HG02571 (cell line): ENCODE data around the gene DNAH5.
"Not testable (repeated sequence)": the region's sequence is repeated elsewhere in the genome, so short reads cannot be mapped to it uniquely, and the experiment has no call there.

Experiments used
- ATAC-seq: cut with Tn5 transposase; IDR thresholded peaks from one replicate; pipeline ENCODE4 v1.9.1; 2021; ENCODE audit warnings: mild to moderate bottlenecking, moderate library complexity; ENCODE audit not compliant: unreplicated experiment

The DNAH5 gene

DNA sequence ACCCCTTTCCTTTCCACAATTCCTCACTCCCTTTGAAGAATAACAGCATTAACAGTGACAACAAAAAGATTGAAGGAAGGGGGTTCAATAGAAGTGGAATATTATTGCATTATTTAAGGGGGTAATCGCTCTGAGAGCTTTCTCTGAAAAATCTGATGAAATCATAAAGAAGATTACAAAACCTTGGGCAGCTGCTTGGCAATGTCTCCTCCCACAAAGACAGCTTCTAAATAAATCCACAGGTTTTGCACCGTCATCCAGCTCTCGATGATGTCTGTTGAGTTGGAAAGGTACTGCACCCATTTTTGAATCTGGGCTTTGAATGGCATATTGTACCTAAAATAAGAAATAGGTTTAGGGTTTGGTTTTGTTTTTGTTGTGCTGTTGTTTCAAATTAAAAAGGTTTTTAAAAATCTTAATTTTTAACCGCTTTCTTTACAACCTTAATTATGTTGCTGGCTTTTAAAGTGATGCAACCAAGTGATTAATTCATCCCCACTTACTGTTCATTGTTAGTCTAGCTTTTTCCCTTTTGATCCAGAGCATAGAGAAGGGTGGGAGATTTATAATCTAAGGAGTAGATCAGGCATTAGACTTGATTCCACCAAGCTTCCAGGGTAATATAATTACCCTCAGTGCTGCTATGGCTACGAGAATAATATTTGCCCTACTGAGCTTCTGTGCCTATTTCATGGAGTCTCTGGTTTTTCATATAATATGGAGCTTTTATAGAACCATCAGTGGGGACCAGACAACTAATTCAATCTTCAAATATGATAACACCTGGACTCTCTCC is 85.0 kb downstream of the DNAH5 start:
- no peak for ATAC-seq

- ATAC-seq: no peak
These were observed 101.2 kb downstream of the DNAH5 start for GRCh38 chr5:13843175-13843846.

GRCh38 chr5:13833440-13833839 is 111.0 kb downstream of the DNAH5 start:
- ATAC-seq: no peak

DNA sequence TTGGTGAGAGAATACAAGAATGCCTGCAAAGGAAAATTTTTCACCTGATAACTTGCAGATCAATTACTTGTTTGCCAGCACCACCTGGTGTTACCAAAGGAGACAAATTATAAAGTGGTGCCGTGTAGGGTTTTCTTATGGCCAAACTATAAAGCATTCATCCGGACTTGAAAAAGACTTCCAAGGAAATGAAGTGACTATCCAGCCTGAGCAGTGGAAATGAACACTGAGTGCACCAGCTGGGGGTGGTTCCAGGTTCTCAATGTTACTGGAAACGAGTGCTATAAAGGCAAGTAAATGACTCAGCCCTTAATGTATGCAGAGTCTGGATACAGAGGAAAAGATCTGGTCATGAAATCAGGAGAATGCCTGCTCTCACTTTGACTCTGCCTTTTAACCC is 113.1 kb downstream of the DNAH5 start:
- no peak for ATAC-seq

DNA sequence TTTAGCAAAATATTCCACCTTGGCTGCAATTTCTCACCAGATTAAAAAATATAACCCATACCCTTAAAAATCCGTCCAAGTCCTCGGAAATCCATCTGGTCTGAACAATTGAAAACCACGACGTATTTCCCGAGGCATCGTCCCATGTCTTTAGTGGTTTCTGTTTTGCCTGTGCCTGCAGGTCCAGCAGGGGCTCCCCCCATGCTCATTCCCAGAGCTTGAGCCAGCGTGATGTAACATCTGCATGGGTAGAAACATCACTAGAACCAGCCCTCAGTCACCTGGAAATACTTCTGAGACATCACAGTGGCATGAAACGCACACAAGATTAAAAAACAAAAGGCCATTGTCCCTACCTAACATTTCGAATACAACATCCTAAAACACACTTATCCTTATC is 114.0 kb downstream of the DNAH5 start:
- ATAC-seq: no peak

DNA sequence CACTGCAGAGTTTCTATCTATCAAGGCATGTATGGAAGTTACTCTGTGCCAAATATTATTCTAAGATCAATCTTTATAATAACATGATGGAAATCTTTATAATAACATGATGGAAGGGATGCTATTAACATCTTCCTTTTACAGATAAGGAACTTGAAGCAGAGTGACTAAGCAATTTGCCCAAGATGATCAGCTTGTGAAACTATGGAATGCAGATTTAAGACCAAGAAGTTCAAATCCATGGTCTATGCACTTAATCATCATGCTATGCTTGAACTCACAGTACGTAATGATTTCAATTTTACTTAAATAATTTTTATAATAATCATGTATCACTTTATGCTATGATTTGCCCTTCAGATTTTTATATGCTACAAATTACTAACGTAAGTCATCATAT is 123.1 kb downstream of the DNAH5 start:
- ATAC-seq: no peak

DNA sequence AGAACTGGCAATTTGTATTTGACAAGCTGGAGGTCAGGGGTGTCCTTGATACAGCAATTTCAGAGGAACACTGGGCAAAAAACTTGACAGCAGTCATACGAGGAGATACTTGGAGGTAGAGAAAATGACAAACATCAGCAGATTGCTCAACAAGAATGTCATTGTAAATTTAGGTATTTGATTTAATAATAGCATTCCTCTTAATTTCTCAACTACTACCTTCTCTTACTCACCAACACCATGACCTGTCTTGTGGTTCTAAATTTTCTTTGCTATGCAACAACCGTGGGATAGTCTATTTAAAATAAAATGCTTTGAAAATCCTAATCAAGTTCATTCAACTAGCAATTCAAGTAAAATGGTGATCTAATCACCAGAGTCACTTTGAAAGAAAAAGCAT is 128.4 kb downstream of the DNAH5 start:
- ATAC-seq: no peak

DNA sequence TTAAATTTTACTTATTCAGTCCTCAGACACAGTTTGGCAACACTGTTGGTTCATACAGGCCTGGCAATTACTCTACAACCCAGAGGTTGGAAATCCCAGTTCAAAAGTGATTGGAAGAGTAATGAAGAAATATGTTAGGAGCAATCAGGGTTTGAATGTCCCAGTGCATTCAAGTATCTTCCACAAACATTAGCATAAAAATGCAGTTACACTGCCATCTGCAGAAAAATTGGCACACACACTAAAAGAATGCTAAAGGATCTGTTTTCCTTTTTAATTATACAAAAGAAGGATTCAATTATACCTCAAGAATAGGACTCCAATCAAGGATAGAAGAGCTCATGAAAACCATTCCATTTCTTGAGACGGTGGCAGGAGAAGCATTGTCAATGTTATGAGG is 130.2 kb downstream of the DNAH5 start:
- ATAC-seq: no peak

DNA sequence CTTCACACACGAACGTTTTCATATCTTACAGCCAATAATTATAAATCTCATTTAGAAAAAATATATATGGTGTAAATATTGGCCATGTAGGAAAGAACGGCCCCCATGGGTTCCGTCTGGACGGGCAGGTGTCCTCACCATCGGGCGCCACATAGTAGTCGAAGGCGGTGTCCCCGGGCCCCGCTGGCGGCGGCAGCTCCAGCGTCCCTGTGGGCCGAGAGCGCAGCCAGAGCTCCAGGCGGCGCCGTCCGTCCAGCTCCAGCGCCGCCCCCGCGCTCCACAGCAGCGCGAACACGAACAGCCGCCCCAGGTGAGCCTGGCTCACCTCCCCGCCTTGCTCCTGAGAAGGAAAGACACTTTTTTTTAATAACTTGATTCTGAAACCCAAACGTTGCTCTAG is 134.6 kb downstream of the DNAH5 start:
- no peak for ATAC-seq

GRCh38 chr5:13804336-13804735 is 140.2 kb downstream of the DNAH5 start:
- ATAC-seq: no peak

GRCh38 chr5:13798569-13798968 is 145.9 kb downstream of the DNAH5 start:
- ATAC-seq: not testable (repeated sequence)

DNA sequence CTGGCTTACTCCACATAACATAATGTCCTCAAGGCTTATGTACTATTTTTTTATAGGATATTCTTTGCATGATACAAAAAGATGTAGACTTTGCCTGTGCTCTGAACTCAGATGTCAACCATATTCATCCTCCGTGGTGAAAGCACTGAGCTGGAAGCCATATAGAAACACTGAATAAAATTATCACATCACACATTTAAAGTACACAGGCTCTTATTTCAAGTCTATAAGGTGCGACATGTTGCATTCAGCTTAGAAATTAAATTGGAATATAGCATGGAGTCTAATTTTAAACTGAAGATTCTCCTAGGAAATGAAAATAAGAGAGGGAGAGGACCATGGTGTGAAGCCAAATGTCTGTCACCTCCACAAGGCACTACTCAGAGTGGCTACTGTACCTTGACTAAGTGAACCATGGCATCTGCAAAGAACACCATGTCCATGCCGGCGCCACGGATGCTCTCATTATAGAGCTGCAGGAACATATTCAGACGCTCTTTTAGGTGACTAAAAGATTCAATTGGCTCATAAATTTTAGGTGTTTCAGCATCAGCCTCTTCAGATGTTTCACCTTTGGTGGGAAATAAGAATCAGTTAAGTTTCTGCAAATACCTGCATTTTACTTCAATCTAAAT is 158.6 kb downstream of the DNAH5 start:
- no peak for ATAC-seq

DNA sequence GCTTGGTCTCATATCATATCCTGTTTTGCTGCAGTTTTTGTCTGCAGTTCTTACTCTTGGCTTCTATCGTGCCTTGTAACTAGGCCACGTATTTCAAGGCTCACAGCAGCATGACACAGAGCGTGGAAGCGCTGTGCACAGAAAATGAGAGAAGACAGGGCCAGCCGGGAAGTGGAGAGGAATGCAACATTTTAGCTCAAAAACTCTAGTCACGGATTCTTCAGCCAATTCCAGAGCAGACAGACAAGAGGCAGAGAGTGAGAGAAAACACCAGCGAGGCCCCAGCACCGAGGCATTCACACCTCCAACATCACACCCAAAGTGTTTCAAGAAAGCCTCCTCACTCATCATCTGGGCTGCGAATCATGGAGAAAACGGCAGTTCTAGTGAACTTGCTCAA is 160.8 kb downstream of the DNAH5 start:
- no peak for ATAC-seq

DNA sequence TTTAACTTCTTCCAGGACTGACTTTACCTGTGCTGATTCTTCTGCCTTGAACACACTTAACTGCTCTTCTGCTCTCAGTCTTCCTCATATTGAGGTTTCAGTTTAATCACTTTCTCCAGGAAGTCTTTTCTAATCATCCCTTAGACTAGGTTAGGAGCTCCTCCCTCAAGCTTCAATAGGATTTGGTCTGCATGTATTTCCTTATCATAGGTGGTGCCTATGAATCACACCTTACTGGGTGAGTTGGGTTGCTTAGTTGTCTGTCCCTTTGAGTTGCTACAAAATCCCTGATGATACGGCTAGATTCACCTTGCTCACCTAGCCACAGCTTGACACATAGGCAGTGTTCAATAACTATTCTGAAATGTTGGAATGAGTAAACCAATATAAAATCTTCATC is 164.4 kb downstream of the DNAH5 start:
- no peak for ATAC-seq

DNA sequence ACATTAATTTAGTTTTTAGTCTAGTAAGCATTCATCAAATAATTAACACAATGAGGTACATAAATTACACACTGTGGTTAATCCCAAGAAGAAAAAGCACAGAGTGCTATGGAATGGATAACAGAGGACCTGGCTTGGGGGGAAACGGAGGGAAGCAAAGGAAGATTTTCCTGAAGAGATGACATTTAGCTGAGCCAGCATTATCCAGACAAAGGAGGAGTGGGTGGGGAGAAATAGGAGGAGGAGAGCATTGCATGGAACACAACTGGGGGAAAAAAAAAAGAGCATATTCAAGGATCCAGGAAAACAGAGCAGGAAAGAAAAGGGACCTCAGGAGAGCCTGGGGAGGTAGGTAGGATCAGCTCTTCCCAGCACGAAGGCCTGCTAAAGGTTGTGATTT is 170.8 kb downstream of the DNAH5 start:
- no peak for ATAC-seq

DNA sequence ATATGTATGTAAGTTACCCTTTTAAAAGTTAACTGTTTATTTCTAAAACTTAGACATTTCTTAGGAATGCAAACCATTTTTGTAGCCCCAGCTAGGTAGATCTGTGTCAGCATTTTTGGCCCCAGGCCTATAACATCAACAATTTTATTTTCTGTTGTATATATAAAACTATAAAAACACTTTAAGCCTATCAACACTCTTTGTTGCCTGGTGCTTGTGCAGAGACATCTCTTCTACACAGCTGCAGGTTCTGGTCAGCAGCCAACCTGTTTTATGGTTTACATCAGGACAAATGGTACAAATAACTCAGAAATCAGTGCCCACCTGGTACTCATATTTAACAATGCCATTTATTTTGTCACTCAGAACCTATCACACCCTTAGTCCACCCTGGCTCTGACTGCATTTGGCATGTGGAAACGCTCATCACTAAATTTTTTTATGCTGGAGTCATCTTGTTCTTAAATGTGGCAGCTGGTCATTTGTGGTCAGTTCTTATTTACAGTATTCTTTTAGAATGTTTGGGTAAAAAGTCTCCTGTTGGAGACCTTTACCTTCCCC is 173.4 kb downstream of the DNAH5 start:
- no peak for ATAC-seq

DNA sequence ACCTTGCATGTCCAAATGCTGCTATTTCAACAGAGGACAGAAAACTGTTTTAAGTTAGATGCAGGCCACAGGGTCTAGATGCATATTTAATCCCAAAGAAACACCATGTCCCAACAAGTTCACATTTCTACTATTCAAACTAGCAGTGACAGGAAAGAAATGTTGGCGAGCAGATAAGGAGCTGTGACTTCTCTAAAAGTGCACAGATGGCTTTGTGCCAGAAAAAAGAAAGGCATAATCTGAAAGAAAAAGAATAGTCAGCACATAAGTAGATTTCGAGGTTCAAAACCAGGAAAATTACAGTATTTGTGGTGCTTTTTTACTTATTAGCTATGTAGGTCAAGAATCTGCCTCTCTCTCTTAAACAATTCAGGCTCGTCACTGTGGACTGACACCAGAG is 178.3 kb downstream of the DNAH5 start:
- ATAC-seq: no peak

DNA sequence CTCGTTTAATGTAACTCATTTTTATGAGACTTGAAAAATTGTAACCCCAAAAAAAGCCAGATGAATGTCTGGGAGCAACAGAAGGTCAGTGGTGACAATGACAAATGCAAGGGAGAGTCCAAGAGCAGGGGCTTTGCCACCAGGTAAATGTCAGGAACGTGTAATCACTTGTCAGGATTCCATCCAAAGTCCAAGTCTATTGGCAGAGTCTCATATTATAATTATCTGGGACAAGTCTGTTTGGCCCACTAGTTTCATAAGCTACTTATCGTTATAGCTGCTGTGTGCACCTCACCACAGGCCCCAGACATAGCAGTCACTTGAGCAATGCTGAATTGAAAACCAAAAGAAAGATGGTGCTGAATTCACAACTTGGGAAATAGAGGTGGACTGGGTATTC is 180.8 kb downstream of the DNAH5 start:
- no peak for ATAC-seq

GRCh38 chr5:13749766-13750165 is 194.7 kb downstream of the DNAH5 start:
- no peak for ATAC-seq

- ATAC-seq: no peak
These were observed 198.5 kb downstream of the DNAH5 start for GRCh38 chr5:13746026-13746425.

DNA sequence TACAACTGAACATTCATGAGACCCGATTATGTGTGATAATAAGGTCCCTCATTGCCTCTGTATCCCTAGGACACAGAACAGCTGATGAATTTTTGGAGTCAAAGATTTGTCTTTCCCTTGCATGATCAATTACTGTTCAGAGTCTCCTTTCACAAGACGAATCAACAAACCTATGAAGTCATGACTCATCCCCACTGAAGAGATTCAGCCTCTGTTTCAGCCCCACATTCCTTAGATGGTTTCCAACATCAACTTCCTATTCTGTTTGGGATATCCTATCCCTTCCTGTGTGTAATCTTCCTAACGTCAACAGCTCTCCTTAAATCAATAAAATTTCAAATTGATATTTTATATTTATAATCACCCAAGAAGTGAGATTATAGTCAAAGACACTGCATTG is 199.0 kb downstream of the DNAH5 start:
- no peak for ATAC-seq

DNA sequence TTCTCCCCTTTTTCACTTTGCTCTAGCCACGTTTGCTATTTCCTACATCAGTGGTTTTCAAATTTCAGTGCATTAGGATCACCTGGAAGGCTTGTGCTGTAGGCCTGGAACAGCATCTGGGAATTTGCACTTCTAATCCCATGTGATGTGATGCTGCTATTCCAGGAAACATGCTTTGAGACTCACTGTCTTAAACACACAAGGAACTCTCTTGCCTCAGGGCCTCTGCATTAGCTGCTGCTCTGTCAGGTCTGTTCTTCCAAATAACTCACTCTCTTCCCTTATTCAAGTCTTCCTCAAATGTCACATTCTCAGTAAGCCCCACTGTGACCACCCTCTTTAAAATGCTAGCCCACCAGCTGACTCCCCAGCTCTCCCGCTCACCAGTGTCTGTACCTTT is 204.0 kb downstream of the DNAH5 start:
- no peak for ATAC-seq
